Adipocyte (in vitro differentiated cells): ENCODE measurements around the gene HOXD4.

ENCODE experiments used
- DNase-seq: peaks from one replicate; pipeline ENCODE4 v3.0.0-alpha.2; 2015; ENCODE audit warnings: low read depth
- H3K27me3 ChIP-seq: replicated peaks from 2 replicates; pipeline ENCODE4 v1.7.0; 2013; ENCODE audit warnings: mild to moderate bottlenecking, low read length, moderate library complexity; ENCODE audit not compliant: control insufficient read depth, insufficient read depth
- H3K36me3 ChIP-seq: 2 replicates; pipeline ENCODE4 v1.7.0; 2013; ENCODE audit warnings: low read length, mild to moderate bottlenecking, moderate library complexity; ENCODE audit not compliant: control insufficient read depth, insufficient read depth, severe bottlenecking
- H3K4me1 ChIP-seq: 2 replicates; pipeline ENCODE4 v1.7.0; 2013; ENCODE audit warnings: mild to moderate bottlenecking, low read length, moderate library complexity; ENCODE audit not compliant: control insufficient read depth, insufficient read depth
- H3K4me3 ChIP-seq: 2 replicates; pipeline ENCODE4 v1.7.0; 2013; ENCODE audit warnings: mild to moderate bottlenecking, low read length, moderate library complexity
- H3K9ac ChIP-seq: 2 replicates; pipeline ENCODE4 v1.7.0; 2013; ENCODE audit warnings: mild to moderate bottlenecking, low read length, moderate library complexity
- H3K9me3 ChIP-seq: 2 replicates; pipeline ENCODE4 v1.7.0; 2013; ENCODE audit warnings: mild to moderate bottlenecking, low read length, moderate library complexity; ENCODE audit not compliant: control insufficient read depth

HOXD4 gene

DNA sequence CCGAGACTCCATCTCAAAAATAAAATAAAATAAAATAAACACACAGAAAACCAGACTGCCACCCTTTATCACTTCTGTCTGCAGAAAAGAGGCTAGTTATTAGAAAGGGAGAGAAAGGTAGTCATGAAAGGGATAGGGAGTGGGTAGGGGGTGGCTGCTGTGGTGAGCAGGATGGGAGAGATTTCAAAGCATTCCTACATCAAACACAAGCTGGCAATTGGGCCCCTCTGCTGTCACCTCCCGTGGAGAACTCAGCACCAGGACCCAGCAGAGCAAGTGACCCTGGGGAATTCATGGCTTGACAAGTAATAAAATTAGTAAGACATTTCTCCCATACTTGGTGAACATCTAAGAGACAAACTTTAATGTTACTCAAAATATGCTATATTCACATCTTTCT, 33.4 kb downstream of the HOXD4 start:
- no peak for DNase-seq
- H3K4me1 ChIP-seq: peaks cover 5% of the 10 kb centered on the region
- H3K36me3 ChIP-seq: no peaks in the 10 kb centered on the region
- peaks cover 8% of the 10 kb centered on the region for H3K27me3 ChIP-seq
- no peaks in the 10 kb centered on the region for H3K9me3 ChIP-seq
- no peak overlapping the region for H3K9ac ChIP-seq
- H3K4me3 ChIP-seq: no peak overlapping the region

DNA sequence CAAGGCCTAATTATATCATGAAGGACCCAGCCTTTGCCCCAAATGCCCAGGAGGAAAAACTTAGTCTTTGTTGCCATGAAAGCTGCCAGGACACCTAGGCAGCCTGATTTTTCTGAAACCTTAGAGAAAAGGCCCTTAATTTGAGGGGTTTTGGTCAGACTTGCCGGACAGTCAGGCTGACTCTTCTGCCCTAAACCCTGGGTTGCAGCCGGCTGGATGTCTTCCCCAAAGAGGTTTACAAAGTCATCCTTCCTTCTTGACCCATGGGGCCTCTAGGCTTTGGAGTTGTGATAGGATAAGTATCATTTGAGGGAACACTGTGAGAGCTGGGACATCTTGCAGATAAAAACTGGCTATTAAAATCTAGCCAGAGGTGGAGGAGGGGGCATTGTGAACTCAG, 34.7 kb downstream of the HOXD4 start:
- Histone ChIP-seq H3K36me3 (no peaks in the 10 kb centered on the region), H3K9ac (no peak overlapping the region), H3K4me1 (peaks cover 5% of the 10 kb centered on the region), H3K9me3 (no peaks in the 10 kb centered on the region), H3K27me3 (peaks cover 14% of the 10 kb centered on the region), H3K4me3 (no peak overlapping the region)
- DNase-seq: no peak

DNA sequence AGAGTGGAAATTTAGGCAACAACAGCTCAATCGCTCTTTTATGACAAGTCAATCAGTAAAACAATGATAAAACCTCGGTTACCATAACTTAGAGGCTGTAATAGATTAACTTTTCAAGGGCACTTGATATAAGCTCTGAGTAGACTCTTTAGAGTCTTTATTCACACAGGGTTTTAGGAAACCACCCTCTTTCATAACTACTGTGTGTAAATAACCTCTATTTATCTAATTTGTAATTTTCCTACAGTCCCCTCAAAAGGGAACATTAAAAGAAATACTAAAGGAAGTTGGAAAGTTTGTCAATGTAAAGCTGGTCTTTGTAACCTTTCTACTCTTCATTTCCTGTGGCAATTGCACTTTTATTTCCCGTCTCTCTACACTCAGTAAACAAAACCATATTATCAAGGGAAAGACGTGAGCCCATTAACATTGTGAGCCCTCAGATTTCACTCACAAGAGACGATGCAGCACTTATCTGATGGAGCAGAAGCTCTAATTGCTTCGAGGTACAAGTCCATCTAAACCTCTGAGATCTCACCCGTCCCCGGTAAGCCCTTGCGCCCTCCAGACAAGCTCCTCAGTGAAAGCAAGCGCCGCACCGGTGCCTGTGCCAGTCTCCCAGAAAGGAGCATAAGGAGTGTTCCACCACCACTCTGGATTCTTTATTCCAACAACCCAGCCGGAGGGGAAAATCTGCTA, 36.0 kb downstream of the HOXD4 start:
- peak overlapping the region; percentile 86 for H3K4me3 ChIP-seq
- H3K36me3 ChIP-seq: no peaks in the 10 kb centered on the region
- H3K4me1 ChIP-seq: peaks cover 5% of the 10 kb centered on the region
- H3K9ac ChIP-seq: peak overlapping the region; percentile 71
- peaks cover 18% of the 10 kb centered on the region for H3K27me3 ChIP-seq
- H3K9me3 ChIP-seq: no peaks in the 10 kb centered on the region
- peak; percentile 5 for DNase-seq

DNA sequence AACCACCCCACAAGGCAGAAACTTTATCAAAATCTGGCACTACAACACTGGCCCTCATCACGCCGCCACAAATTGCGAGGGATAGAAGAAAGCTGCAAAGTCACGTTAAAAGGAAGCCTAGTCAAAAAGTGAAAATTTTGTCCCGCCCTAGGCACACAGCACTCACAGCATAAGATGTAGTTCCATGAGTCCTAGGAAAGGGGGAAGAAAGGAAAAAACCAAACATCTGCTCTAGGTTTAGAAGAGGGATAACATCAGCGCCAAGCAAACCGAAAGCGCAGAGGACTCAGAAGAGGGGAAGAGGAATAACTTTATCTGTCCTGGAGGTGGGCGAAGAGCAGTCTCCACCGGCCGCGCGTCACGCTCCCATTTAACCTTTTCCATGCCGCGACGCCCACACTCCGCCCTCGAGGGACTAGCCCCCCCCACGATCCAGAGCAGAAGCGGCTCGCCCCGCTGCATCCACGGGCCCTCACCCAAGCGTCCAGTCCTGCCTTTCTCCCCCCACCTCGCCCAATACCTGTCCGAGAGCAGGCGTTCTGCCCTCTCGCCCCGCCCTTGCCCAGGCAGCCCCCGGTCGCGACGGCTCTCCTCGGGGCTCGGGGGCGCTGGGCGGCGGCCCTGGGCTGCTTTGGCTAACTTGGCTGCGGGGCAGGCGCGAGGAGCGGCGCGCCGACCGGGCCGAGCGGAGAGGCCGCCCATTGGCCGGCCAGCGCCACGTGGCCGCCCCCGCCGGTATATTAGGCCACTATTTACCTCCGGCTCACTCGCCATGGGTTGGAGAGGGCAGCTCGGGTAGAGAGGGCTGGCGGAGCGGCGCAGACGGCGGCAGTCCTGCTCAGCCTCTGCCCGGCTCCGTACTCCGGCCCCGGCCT, 36.8 kb downstream of the HOXD4 start, which contains the start of gene HOXD1:
TSS of gene HOXD1 (plus strand) at position 770 of the 875 bp plus-strand sequence. CDS start 134 bp downstream, outside the sequence.
- Histone ChIP-seq H3K9ac (peak within 1 kb of the TSS; percentile 71), H3K4me1 (peaks cover 5% of the 10 kb centered on the region), H3K27me3 (peaks cover 18% of the 10 kb centered on the region), H3K36me3 (no peaks in the 10 kb centered on the region), H3K4me3 (peak within 1 kb of the TSS; percentile 86), H3K9me3 (no peaks in the 10 kb centered on the region)
- peak; percentile 31 for DNase-seq

DNA sequence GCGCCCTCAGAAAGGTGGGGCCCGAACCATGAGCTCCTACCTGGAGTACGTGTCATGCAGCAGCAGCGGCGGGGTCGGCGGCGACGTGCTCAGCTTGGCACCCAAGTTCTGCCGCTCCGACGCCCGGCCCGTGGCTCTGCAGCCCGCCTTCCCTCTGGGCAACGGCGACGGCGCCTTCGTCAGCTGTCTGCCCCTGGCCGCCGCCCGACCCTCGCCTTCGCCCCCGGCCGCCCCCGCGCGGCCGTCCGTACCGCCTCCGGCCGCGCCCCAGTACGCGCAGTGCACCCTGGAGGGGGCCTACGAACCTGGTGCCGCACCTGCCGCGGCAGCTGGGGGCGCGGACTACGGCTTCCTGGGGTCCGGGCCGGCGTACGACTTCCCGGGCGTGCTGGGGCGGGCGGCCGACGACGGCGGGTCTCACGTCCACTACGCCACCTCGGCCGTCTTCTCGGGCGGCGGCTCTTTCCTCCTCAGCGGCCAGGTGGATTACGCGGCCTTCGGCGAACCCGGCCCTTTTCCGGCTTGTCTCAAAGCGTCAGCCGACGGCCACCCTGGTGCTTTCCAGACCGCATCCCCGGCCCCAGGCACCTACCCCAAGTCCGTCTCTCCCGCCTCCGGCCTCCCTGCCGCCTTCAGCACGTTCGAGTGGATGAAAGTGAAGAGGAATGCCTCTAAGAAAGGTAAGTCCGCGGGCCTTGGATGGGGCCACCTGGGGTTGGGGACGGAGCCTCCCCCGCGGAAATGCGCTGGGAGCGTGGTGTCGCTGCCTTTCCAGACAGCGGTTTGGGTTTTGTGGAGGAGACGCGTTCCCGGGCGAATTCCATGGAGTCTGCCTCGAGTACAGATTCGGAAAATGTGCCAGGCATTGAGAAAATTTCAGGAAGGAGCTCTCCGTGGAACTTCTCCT, 37.7 kb downstream of the HOXD4 start:
- Histone ChIP-seq H3K9me3 (no peaks in the 10 kb centered on the region), H3K36me3 (no peaks in the 10 kb centered on the region), H3K4me1 (peaks cover 5% of the 10 kb centered on the region), H3K4me3 (peak overlapping the region; percentile 86), H3K27me3 (peaks cover 20% of the 10 kb centered on the region), H3K9ac (peak overlapping the region; percentile 71)
- no peak for DNase-seq

DNA sequence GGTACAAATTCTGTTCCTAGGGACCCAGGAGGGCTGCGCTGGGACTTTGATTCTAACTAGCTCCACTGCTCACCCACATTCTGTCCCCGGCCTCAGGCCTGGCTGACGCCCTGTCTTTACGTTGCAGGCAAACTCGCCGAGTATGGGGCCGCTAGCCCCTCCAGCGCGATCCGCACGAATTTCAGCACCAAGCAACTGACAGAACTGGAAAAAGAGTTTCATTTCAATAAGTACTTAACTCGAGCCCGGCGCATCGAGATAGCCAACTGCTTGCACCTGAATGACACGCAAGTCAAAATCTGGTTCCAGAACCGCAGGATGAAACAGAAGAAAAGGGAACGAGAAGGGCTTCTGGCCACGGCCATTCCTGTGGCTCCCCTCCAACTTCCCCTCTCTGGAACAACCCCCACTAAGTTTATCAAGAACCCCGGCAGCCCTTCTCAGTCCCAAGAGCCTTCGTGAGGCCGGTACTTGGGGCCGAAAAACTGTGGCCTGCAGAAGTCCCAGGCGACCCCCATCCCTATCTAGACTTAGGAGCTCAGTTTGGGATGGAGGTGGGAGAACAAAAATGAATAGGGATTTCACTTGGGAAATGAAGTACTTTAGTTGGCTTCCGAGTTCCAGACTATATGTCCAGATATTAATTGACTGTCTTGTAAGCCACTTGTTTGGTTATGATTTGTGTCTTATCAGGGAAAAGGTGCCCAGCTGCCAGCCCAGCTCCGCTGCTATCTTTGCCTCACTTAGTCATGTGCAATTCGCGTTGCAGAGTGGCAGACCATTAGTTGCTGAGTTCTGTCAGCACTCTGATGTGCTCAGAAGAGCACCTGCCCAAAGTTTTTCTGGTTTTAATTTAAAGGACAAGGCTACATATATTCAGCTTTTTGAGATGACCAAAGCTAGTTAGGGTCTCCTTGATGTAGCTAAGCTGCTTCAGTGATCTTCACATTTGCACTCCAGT, 38.6 kb downstream of the HOXD4 start:
- H3K9ac ChIP-seq: no peak overlapping the region
- H3K4me3 ChIP-seq: no peak overlapping the region
- H3K4me1 ChIP-seq: peaks cover 5% of the 10 kb centered on the region
- H3K9me3 ChIP-seq: no peaks in the 10 kb centered on the region
- peaks cover 26% of the 10 kb centered on the region for H3K27me3 ChIP-seq
- peak; percentile 8 for DNase-seq
- no peaks in the 10 kb centered on the region for H3K36me3 ChIP-seq

DNA sequence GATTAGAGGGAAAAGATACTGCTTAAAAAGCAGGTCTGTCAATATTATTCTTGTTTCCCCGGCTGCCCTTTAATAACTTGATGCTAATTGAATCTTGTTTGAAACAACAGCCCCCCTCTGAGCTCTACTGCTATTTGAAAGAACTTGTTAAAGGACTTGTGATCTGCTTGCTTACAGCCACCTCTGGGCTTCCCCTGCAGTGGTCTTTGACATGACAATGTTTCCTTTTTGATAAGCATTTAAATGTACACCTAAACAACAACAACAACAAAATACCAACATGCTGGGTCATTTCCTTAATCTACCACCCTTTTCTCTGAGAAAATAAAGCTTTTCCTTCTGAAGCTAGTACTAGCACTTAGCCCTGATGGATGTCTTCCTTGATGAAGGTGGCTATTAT, 41.0 kb downstream of the HOXD4 start:
- H3K9me3 ChIP-seq: no peaks in the 10 kb centered on the region
- no peaks in the 10 kb centered on the region for H3K36me3 ChIP-seq
- no peak for DNase-seq
- H3K27me3 ChIP-seq: peaks cover 36% of the 10 kb centered on the region
- no peak overlapping the region for H3K9ac ChIP-seq
- no peak overlapping the region for H3K4me3 ChIP-seq
- H3K4me1 ChIP-seq: peaks cover 5% of the 10 kb centered on the region

DNA sequence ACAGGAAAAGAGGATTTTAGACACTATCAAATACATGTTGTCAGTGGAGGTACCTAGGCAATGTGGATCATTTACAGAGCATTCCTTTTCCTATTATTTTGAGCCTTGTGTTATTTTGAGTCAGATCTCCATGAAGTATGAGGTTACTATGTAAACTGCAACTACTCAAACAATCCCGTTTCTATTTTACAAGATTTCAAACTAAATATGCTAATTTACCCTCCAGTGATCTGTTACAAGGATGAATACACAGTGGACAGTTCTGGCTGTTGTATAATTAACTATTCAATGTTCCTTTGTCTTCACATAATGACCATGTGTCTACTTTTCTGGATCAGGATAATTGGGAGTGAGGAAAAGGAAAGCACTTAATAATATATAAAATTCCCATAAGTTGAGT, 41.7 kb downstream of the HOXD4 start:
- no peak overlapping the region for H3K4me3 ChIP-seq
- no peaks in the 10 kb centered on the region for H3K36me3 ChIP-seq
- no peak overlapping the region for H3K9ac ChIP-seq
- H3K27me3 ChIP-seq: peaks cover 36% of the 10 kb centered on the region
- no peak for DNase-seq
- H3K4me1 ChIP-seq: peaks cover 1% of the 10 kb centered on the region
- H3K9me3 ChIP-seq: no peaks in the 10 kb centered on the region

DNA sequence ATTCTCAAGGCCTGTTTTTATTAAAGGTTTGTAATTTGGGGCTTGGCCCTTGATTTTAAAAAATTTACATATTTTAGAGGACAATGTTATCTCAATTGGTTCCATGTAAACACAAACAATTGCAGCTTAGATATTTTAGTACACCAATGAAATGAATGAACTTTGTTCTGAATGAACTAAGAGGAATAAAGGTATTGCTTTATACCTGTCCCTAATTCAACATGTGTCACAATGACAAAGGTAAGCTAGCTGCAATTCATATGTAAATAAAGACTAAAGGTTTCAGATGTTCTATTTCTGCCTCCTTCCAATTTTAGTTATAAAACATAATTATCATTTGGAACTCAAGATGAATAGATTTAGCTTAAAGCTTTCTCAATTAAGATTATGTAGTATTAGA, 48.6 kb downstream of the HOXD4 start:
- H3K4me3 ChIP-seq: no peak overlapping the region
- H3K4me1 ChIP-seq: no peaks in the 10 kb centered on the region
- H3K36me3 ChIP-seq: no peaks in the 10 kb centered on the region
- peaks cover 16% of the 10 kb centered on the region for H3K27me3 ChIP-seq
- H3K9me3 ChIP-seq: peaks cover 6% of the 10 kb centered on the region
- no peak overlapping the region for H3K9ac ChIP-seq
- no peak for DNase-seq

DNA sequence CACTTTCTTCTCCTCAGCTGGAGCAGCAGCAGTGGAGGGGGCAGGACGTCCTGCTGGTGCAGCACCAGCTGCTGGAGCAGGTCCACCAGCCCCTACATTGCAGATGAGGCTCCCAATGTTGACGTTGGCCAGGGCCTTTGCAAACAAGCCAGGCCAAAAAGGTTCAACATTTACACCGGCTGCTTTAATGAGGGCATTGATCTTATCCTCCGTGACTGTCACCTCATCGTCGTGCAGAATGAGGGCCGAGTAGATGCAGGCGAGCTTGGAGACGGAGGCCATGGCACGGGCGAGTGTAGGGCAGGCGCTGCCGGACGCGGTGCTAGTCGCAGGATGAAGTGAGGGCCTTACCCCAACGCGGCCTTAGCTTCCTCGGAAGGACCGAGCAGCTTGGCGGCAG, 49.6 kb downstream of the HOXD4 start:
- Histone ChIP-seq H3K36me3 (no peaks in the 10 kb centered on the region), H3K4me1 (no peaks in the 10 kb centered on the region), H3K27me3 (peaks cover 15% of the 10 kb centered on the region), H3K4me3 (no peak overlapping the region), H3K9ac (no peak overlapping the region), H3K9me3 (peaks cover 6% of the 10 kb centered on the region)
- DNase-seq: no peak
